Neural progenitor cell (in vitro differentiated cells): ENCODE measurements around the gene AEBP2.

ENCODE experiments used
- EZH2 ChIP-seq: fragments of 200-600 bp; sonication (generic); IDR thresholded peaks from 2 replicates; pipeline ENCODE4 v1.6.1; 2017; ENCODE audit warnings: antibody characterized with exemption, mild to moderate bottlenecking, moderate library complexity
- TF ChIP-seq, protein P1 (sequence below): fragments of 200-600 bp; sonication (generic); IDR thresholded peaks from 2 replicates; pipeline ENCODE4 v1.5.1; 2017; ENCODE audit warnings: antibody characterized with exemption, mild to moderate bottlenecking

DNA sequence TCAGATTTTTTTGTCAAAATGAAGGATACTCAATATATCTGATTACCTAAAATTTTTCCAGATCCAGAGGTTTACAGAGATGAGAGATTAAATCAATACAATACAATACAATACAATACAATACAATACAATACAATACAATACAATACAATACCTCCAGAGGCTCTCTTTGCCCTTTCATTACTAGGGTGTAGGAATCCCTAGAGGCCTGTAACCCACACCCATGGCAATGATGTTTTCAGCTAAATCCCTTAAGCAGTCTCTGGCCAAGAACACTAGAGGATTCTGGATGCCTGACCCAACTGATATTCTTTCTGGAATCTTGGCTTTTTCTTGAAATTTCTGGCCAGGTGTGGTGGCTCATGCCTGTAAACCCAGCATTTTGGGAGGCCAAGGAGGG, 23.7 kb upstream of the AEBP2 start:
- TF ChIP-seq, protein P1, sequence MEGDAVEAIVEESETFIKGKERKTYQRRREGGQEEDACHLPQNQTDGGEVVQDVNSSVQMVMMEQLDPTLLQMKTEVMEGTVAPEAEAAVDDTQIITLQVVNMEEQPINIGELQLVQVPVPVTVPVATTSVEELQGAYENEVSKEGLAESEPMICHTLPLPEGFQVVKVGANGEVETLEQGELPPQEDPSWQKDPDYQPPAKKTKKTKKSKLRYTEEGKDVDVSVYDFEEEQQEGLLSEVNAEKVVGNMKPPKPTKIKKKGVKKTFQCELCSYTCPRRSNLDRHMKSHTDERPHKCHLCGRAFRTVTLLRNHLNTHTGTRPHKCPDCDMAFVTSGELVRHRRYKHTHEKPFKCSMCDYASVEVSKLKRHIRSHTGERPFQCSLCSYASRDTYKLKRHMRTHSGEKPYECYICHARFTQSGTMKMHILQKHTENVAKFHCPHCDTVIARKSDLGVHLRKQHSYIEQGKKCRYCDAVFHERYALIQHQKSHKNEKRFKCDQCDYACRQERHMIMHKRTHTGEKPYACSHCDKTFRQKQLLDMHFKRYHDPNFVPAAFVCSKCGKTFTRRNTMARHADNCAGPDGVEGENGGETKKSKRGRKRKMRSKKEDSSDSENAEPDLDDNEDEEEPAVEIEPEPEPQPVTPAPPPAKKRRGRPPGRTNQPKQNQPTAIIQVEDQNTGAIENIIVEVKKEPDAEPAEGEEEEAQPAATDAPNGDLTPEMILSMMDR, result no peak
- TF ChIP-seq EZH2, result no peak
